ENCODE measurements around the gene ZBTB34.

Gene ZBTB34

GRCh38 chr9:126932871-126933321 is 72.5 kb downstream of the ZBTB34 start:
- no peak for DNase-seq (ENCODE audit: low spot score in 2 of 2)
- no peaks in the 10 kb centered on the region for H3K9me3 ChIP-seq
- no peaks in the 10 kb centered on the region; the same call in 1 of the 2 replicates for H3K27me3 ChIP-seq (ENCODE audit: low read depth)
- no peak overlapping the region for H3K4me3 ChIP-seq
- in situ Hi-C loops (cut with MboI; ENCODE audit: low sequenced_read_pairs) = loop anchor here (25.0 kb wide), 1 partner anchor 979 kb away; the partner anchor contains the start of gene ST6GALNAC4
- no peaks in the 10 kb centered on the region for H3K4me1 ChIP-seq
- no peaks in the 10 kb centered on the region for H3K36me3 ChIP-seq (replicated peaks)

GRCh38 chr9:126933334-126933980 is 73.0 kb downstream of the ZBTB34 start:
- no peak for DNase-seq (ENCODE audit: low spot score in 2 of 2)
- Histone ChIP-seq H3K9me3 (no peaks in the 10 kb centered on the region), H3K36me3 (replicated peaks) (no peaks in the 10 kb centered on the region), H3K4me1 (no peaks in the 10 kb centered on the region), H3K4me3 (no peak overlapping the region), H3K27me3 (ENCODE audit: low read depth) (no peaks in the 10 kb centered on the region; the same call in 1 of the 2 replicates)
- in situ Hi-C loops (cut with MboI; ENCODE audit: low sequenced_read_pairs) = loop anchor here (25.0 kb wide), 1 partner anchor 979 kb away; the partner anchor contains the start of gene ST6GALNAC4

GRCh38 chr9:126934441-126934840 is 74.0 kb downstream of the ZBTB34 start:
- no peaks in the 10 kb centered on the region for H3K36me3 ChIP-seq (replicated peaks)
- no peaks in the 10 kb centered on the region for H3K27me3 ChIP-seq (ENCODE audit: low read depth)
- H3K4me1 ChIP-seq = no peaks in the 10 kb centered on the region
- no peak overlapping the region for H3K4me3 ChIP-seq
- in situ Hi-C loops (cut with MboI; ENCODE audit: low sequenced_read_pairs) = loop anchor here (25.0 kb wide), 1 partner anchor 978 kb away; the partner anchor contains the start of gene ST6GALNAC4
- no peak for DNase-seq (ENCODE audit: low spot score in 2 of 2)
- no peaks in the 10 kb centered on the region for H3K9me3 ChIP-seq

Data from HAP-1 (cell line).